MCF 10A (cell line): ENCODE data around the gene HECW1. TPM values are rescaled to one million over a fixed set of nuclear protein-coding genes. Genes with fewer than 3 reads are reported as not detected.
A peak's percentile ranks its signal among the peaks of the same experiment; 100 is the strongest.

Experiments
- BruUV-seq: library from RNA; stranded (reverse); fragments of 400-500 nt; replicated peaks from 2 replicates; lab custom pipeline; 2021; lab: Mats Ljungman, UMichigan
- CTCF ChIA-PET: fragments of 300-600 bp; sonication (Branson Sonifier 250); formaldehyde crosslinking; extraction: SDS; loops from one replicate; lab custom pipeline; 2021; ENCODE audit warnings: antibody characterized with exemption, inconsistent platforms; lab: Yijun Ruan, JAX
- POLR2A ChIA-PET: fragments of 300-600, 350-650 bp; sonication (Branson Sonifier 250); formaldehyde crosslinking; extraction: SDS; loops from one replicate; lab custom pipeline; 2020; ENCODE audit warnings: antibody characterized with exemption, inconsistent platforms; lab: Yijun Ruan, JAX
- DNase-seq: peaks from one replicate; pipeline ENCODE4 v3.0.0-alpha.2; 2018; ENCODE audit not compliant: unreplicated experiment
- H3K27ac Mint-ChIP-seq: one replicate; pipeline ENCODE4 v1.8.0; 2022; ENCODE audit warnings: mild to moderate bottlenecking, low read depth, mixed read lengths; ENCODE audit not compliant: unreplicated experiment
- H3K27me3 Mint-ChIP-seq: one replicate; pipeline ENCODE4 v1.8.0; 2022; ENCODE audit warnings: mixed read lengths; ENCODE audit not compliant: insufficient read depth, unreplicated experiment
- H3K36me3 Mint-ChIP-seq: one replicate; pipeline ENCODE4 v1.8.0; 2022; ENCODE audit warnings: mild to moderate bottlenecking, moderate library complexity, mixed read lengths; ENCODE audit not compliant: insufficient read depth, unreplicated experiment
- H3K4me1 Mint-ChIP-seq: one replicate; pipeline ENCODE4 v1.8.0; 2022; ENCODE audit warnings: mixed read lengths; ENCODE audit not compliant: insufficient read depth, unreplicated experiment
- H3K4me3 Mint-ChIP-seq: one replicate; pipeline ENCODE4 v1.8.0; 2022; ENCODE audit warnings: mild to moderate bottlenecking, moderate library complexity, mixed read lengths; ENCODE audit not compliant: unreplicated experiment
- H3K9me3 Mint-ChIP-seq: one replicate; pipeline ENCODE4 v1.8.0; 2022; ENCODE audit warnings: mixed read lengths; ENCODE audit not compliant: unreplicated experiment
- CTCF ChIP-seq: fragments of 200-600 bp; IDR thresholded peaks from one replicate; pipeline ENCODE4 v1.8.0; 2022; ENCODE audit warnings: antibody characterized with exemption, mild to moderate bottlenecking; ENCODE audit not compliant: unreplicated experiment
- intact Hi-C: fragments of 100-400 bp; cut with micrococcal nuclease; formaldehyde crosslinking; loops from 2 replicates; pipeline ENCODE4 v1.14.1; 2022
- total RNA-seq: library from RNA; stranded (reverse); gene quantifications from 2 replicates; pipeline ENCODE4 v1.2.3, GENCODE V29; 2022

HECW1 gene
- total RNA-seq, 1 experiment from 2014 or later, result not detected

GRCh38 chr7:43559946-43560335 lies 447.5 kb downstream of the HECW1 start:
- intact Hi-C loops, result no loop called here
- ChIA-PET POLR2A (interaction anchor here (1.0 to 4.2 kb wide), 7 partner anchors 11 to 628 kb away, joined by 3 to 97 read pairs (median 11); partner anchors contain the start of genes MRPL32, PSMA2 and STK17A), CTCF (interaction anchor here (0.5 to 1.9 kb wide), 5 partner anchors 9 to 203 kb away, joined by 3 to 7 read pairs (median 3); partner anchors contain the start of gene STK17A)
- Mint-ChIP-seq H3K36me3 (peaks cover 9% of the 10 kb centered on the region), H3K4me3 (peak overlapping the region; percentile 8), H3K27me3 (no peaks in the 10 kb centered on the region), H3K9me3 (peaks cover 10% of the 10 kb centered on the region), H3K4me1 (peaks cover 55% of the 10 kb centered on the region), H3K27ac (peak overlapping the region; percentile 84)
- TF ChIP-seq CTCF, result no peak
- DNase-seq, result no peak
- TSS peak; percentile 88 for BruUV-seq

- CTCF ChIA-PET, result no interaction called here
- H3K9me3 Mint-ChIP-seq, result peaks cover 10% of the 10 kb centered on the region
- H3K27ac Mint-ChIP-seq, result peak overlapping the region; percentile 84
- peaks cover 52% of the 10 kb centered on the region for H3K4me1 Mint-ChIP-seq
- no peak overlapping the region for H3K4me3 Mint-ChIP-seq
- intact Hi-C loops, result no loop called here
- peak; percentile 32 for DNase-seq
- no peaks in the 10 kb centered on the region for H3K27me3 Mint-ChIP-seq
- BruUV-seq, result no TSS peak
- no peak for TF ChIP-seq CTCF
- H3K36me3 Mint-ChIP-seq, result peaks cover 9% of the 10 kb centered on the region
- POLR2A ChIA-PET, result interaction anchor here (2.2 to 4.2 kb wide), 4 partner anchors 10 to 98 kb away, joined by 8 to 97 read pairs (median 26); partner anchors contain the start of gene STK17A
Measured at GRCh38 chr7:43560742-43561330, 448.4 kb downstream of the HECW1 start.

- intact Hi-C loops, result no loop called here
- Mint-ChIP-seq H3K9me3 (peaks cover 10% of the 10 kb centered on the region), H3K27me3 (no peaks in the 10 kb centered on the region), H3K27ac (no peak overlapping the region), H3K36me3 (peaks cover 9% of the 10 kb centered on the region), H3K4me1 (peaks cover 44% of the 10 kb centered on the region), H3K4me3 (no peak overlapping the region)
- no TSS peak for BruUV-seq
- POLR2A ChIA-PET, result interaction anchor here (1.8 to 2.3 kb wide), 2 partner anchors 9 to 20 kb away, joined by 5 to 7 read pairs; partner anchors contain the start of gene STK17A
- DNase-seq, result no peak
- TF ChIP-seq CTCF, result no peak
- CTCF ChIA-PET, result interaction anchor here (0.7 to 1.2 kb wide), 2 partner anchors 20 to 212 kb away, joined by 3 to 6 read pairs; partner anchors contain the start of gene STK17A
Measured at GRCh38 chr7:43562383-43562782, 449.9 kb downstream of the HECW1 start.

- no peak overlapping the region for H3K27ac Mint-ChIP-seq
- peaks cover 10% of the 10 kb centered on the region for H3K9me3 Mint-ChIP-seq
- no peaks in the 10 kb centered on the region for H3K27me3 Mint-ChIP-seq
- H3K4me1 Mint-ChIP-seq, result peaks cover 40% of the 10 kb centered on the region
- TF ChIP-seq CTCF, result no peak
- DNase-seq, result no peak
- ChIA-PET POLR2A (interaction anchor here (0.9 kb wide), 1 partner anchor 17 kb away, joined by 4 read pairs; the partner anchor contains the start of gene STK17A), CTCF (interaction anchor here (1.0 kb wide), 1 partner anchor 17 kb away, joined by 5 read pairs; the partner anchor contains the start of gene STK17A)
- no peak overlapping the region for H3K4me3 Mint-ChIP-seq
- H3K36me3 Mint-ChIP-seq, result no peaks in the 10 kb centered on the region
- BruUV-seq, result no TSS peak
- intact Hi-C loops, result no loop called here
Measured at GRCh38 chr7:43565786-43566185, 453.3 kb downstream of the HECW1 start.
